ENCODE measurements around the gene GRK5. TPM values are rescaled to one million over a fixed set of nuclear protein-coding genes. Genes with fewer than 3 reads are reported as not detected.
"Not testable (repeated sequence)": the region's sequence is repeated elsewhere in the genome, so short reads cannot be mapped to it uniquely, and the experiment has no call there.

Gene GRK5
- total and polyA plus RNA-seq, 4 donors, result 18.5 to 43.1 (median 40.3) TPM

DNA sequence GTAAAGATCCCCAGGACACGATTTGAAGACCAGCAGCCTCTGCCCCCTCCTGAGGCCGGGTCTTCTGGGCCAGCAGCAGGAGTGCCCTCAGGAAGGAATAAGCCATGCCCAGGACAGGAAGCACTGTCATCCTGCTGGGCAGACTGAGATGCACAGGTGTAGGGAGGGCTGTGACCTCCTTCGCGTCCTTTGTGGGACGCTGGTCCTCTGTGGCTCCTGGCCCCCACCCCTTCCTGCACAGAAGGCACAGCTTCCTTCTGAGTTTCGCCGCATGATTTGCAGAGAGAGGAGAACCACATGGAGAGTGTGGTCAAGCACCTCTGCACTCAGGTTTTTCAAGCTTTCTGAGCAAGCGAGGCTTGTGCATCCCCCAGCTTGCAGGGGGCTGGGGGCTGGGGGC is 222.4 kb downstream of the GRK5 start:
- Histone ChIP-seq H3K27me3 (ENCODE audit: control insufficient read depth in 3 of 3, insufficient read depth in 3 of 3, low read length in 2 of 3) (no peaks in the 10 kb centered on the region), H3K4me3 (no peak overlapping the region), H3K36me3 (ENCODE audit: control insufficient read depth in 4 of 4, insufficient read depth in 4 of 4, low read length in 4 of 4) (peaks cover 0 to 59% (median 50%) of the 10 kb centered on the region in 4 donors), H3K4me1 (ENCODE audit: control insufficient read depth in 5 of 5, insufficient read depth in 5 of 5, low read length in 5 of 5) (no peaks in the 10 kb centered on the region), H3K27ac (ENCODE audit: low read depth in 1 of 2, low read length in 1 of 2) (no peak overlapping the region), H3K9me3 (ENCODE audit: control insufficient read depth in 4 of 4, insufficient read depth in 3 of 4, low read length in 3 of 4) (peaks cover 0 to 17% (median 0%) of the 10 kb centered on the region in 4 donors), H3K9ac (ENCODE audit: insufficient read depth in 1 of 2, low read length in 2 of 2) (no peak overlapping the region)
- WGBS, 2 donors, result 36 to 66% methylated on average over 8 of the region's 8 CpGs
- ATAC-seq (ENCODE audit: insufficient read depth, low FRiP score) (no peak), DNase-seq (no peak)
- TF ChIP-seq, protein P1, sequence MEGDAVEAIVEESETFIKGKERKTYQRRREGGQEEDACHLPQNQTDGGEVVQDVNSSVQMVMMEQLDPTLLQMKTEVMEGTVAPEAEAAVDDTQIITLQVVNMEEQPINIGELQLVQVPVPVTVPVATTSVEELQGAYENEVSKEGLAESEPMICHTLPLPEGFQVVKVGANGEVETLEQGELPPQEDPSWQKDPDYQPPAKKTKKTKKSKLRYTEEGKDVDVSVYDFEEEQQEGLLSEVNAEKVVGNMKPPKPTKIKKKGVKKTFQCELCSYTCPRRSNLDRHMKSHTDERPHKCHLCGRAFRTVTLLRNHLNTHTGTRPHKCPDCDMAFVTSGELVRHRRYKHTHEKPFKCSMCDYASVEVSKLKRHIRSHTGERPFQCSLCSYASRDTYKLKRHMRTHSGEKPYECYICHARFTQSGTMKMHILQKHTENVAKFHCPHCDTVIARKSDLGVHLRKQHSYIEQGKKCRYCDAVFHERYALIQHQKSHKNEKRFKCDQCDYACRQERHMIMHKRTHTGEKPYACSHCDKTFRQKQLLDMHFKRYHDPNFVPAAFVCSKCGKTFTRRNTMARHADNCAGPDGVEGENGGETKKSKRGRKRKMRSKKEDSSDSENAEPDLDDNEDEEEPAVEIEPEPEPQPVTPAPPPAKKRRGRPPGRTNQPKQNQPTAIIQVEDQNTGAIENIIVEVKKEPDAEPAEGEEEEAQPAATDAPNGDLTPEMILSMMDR (IDR thresholded peaks at IDR 0.05; ENCODE audit: control extremely low read depth, extremely low read depth), result no peak

DNA sequence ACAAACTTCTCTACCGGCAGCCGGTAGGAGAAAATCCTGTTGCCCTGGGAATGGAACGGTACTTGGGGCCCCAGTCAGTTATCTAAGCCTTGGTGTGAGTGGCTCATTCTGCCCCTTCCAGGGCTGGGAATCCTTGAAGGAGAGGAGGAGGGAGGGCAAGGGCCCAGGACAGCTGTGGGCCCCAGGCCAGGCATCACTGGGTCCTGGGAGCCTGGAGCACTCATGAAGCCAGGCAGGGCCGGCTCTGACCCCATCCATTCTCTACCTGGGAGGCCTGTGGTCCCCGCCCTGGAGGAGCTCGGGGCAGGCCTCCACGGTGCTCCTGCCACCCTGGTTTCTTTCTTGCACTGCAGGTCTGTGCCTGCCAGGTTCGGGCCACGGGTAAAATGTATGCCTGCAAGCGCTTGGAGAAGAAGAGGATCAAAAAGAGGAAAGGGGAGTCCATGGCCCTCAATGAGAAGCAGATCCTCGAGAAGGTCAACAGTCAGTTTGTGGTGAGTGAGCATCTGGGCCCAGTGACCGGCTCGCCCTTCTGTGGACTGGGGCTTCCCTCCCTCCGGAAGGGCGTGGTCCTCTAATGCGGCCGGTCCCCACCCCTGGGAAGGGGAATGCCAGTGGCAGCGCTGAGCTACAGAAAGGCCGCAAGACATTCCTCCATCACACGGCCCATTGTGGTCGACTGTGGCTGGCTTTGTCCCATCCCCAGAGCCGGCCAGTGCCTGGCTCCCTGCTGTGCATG is 223.8 kb downstream of the GRK5 start:
- Histone ChIP-seq H3K9ac (ENCODE audit: insufficient read depth in 1 of 2, low read length in 2 of 2) (no peak overlapping the region), H3K36me3 (ENCODE audit: control insufficient read depth in 4 of 4, insufficient read depth in 4 of 4, low read length in 4 of 4) (peaks cover 0 to 65% (median 52%) of the 10 kb centered on the region in 4 donors), H3K4me3 (no peak overlapping the region), H3K27me3 (ENCODE audit: control insufficient read depth in 3 of 3, insufficient read depth in 3 of 3, low read length in 2 of 3) (no peaks in the 10 kb centered on the region), H3K4me1 (ENCODE audit: control insufficient read depth in 5 of 5, insufficient read depth in 5 of 5, low read length in 5 of 5) (no peaks in the 10 kb centered on the region), H3K9me3 (ENCODE audit: control insufficient read depth in 4 of 4, insufficient read depth in 3 of 4, low read length in 3 of 4) (peaks cover 0 to 13% (median 0%) of the 10 kb centered on the region in 4 donors), H3K27ac (ENCODE audit: low read depth in 1 of 2, low read length in 1 of 2) (no peak overlapping the region)
- 80 to 90% methylated on average over 21 to 22 of the region's 22 CpGs for WGBS, 2 donors
- DNase-seq (no peak), ATAC-seq (ENCODE audit: insufficient read depth, low FRiP score) (no peak)
- TF ChIP-seq, protein P1 (IDR thresholded peaks at IDR 0.05; ENCODE audit: control extremely low read depth, extremely low read depth), result no peak

DNA sequence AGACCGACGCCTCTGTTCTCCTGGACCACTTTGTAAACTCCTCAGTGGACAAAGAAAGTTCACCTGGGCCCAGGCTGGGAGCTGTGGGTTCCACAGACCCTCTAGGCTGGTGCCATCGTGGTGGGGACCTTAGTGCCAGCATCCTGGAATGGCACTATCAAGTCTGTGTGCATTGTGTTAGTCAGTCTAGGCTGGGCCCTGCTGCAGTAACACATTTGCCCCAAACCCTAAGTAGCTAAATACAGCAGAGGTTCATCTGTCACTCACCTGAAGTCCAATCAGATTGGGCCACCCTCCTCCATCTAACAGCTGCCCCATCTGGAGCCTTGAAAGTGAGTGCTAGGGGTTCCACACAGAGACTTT is 224.4 kb downstream of the GRK5 start:
- 90 to 94% methylated on average over 3 of the region's 3 CpGs for WGBS, 2 donors
- peaks cover 0 to 12% (median 0%) of the 10 kb centered on the region in 4 donors for H3K9me3 ChIP-seq (ENCODE audit: control insufficient read depth in 4 of 4, insufficient read depth in 3 of 4, low read length in 3 of 4)

DNA sequence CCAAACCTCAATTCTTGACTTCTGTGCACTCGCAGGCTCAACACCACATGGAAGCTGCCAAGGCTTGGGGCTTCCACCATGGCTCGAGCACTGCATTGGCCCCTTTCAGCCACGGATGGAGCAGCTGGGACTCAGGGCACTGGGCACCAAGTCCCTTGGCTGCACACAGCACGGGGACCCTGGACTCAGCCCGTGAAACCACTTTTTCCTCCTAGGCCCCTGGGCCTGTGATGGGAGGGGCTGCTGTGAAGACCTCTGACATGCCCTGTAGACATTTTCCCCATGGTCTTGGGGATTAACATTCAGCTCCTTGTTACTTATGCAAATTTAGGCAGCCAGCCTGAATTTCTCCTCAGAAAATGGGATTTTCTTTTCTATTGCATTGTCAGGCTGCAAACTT is 227.6 kb downstream of the GRK5 start:
- H3K9me3 ChIP-seq (ENCODE audit: control insufficient read depth in 4 of 4, insufficient read depth in 3 of 4, low read length in 3 of 4); ATAC-seq (ENCODE audit: insufficient read depth, low FRiP score); H3K4me3 ChIP-seq; DNase-seq; H3K27me3 ChIP-seq (ENCODE audit: control insufficient read depth in 3 of 3, insufficient read depth in 3 of 3, low read length in 2 of 3); H3K9ac ChIP-seq (ENCODE audit: insufficient read depth in 1 of 2, low read length in 2 of 2); H3K4me1 ChIP-seq (ENCODE audit: control insufficient read depth in 5 of 5, insufficient read depth in 5 of 5, low read length in 5 of 5); H3K27ac ChIP-seq (ENCODE audit: low read depth in 1 of 2, low read length in 1 of 2): not testable (repeated sequence)
- 94 to 96% methylated on average over 5 of the region's 5 CpGs for WGBS, 2 donors
- peaks cover 0 to 54% (median 41%) of the 10 kb centered on the region in 4 donors for H3K36me3 ChIP-seq (ENCODE audit: control insufficient read depth in 4 of 4, insufficient read depth in 4 of 4, low read length in 4 of 4)

More for the DNA sequence above, 224.4 kb downstream of the GRK5 start:
- no peak overlapping the region for H3K9ac ChIP-seq (ENCODE audit: insufficient read depth in 1 of 2, low read length in 2 of 2)
- no peaks in the 10 kb centered on the region for H3K27me3 ChIP-seq (ENCODE audit: control insufficient read depth in 3 of 3, insufficient read depth in 3 of 3, low read length in 2 of 3)
- TF ChIP-seq, protein P1 (IDR thresholded peaks at IDR 0.05; ENCODE audit: control extremely low read depth, extremely low read depth), result no peak
- no peak for ATAC-seq (ENCODE audit: insufficient read depth, low FRiP score)
- no peak overlapping the region for H3K4me3 ChIP-seq
- H3K27ac ChIP-seq (ENCODE audit: low read depth in 1 of 2, low read length in 1 of 2), result no peak overlapping the region
- no peaks in the 10 kb centered on the region for H3K4me1 ChIP-seq (ENCODE audit: control insufficient read depth in 5 of 5, insufficient read depth in 5 of 5, low read length in 5 of 5)
- peaks cover 0 to 65% (median 52%) of the 10 kb centered on the region in 4 donors for H3K36me3 ChIP-seq (ENCODE audit: control insufficient read depth in 4 of 4, insufficient read depth in 4 of 4, low read length in 4 of 4)
- DNase-seq, result no peak

Data from lung (tissue), 12 donors.